ENCODE data around the gene FANCD2. TPM values are rescaled to one million over a fixed set of nuclear protein-coding genes. Genes with fewer than 3 reads are reported as not detected.

FANCD2 gene
- total RNA-seq, 1 donor: 6.2 TPM

GRCh38 chr3:10145685-10146084, 119.4 kb downstream of the FANCD2 start:
- Histone ChIP-seq H3K36me3 (ENCODE audit: insufficient read depth, low read length) (peaks cover 40% of the 10 kb centered on the region), H3K9me3 (ENCODE audit: low read depth, low read length) (no peaks in the 10 kb centered on the region), H3K27ac (ENCODE audit: low read depth, low read length) (no peak overlapping the region), H3K27me3 (ENCODE audit: insufficient read depth, low read length) (no peaks in the 10 kb centered on the region), H3K79me2 (ENCODE audit: insufficient read depth, low read length) (peaks cover 60% of the 10 kb centered on the region), H3K4me3 (ENCODE audit: insufficient read depth, low read length) (no peak overlapping the region), H4K20me1 (ENCODE audit: insufficient read depth, low read length) (peaks cover 28% of the 10 kb centered on the region), H3K4me2 (ENCODE audit: insufficient read depth, low read length) (no peak overlapping the region), H3K4me1 (ENCODE audit: insufficient read depth, low read length) (peaks cover 12% of the 10 kb centered on the region), H2AFZ (ENCODE audit: low read length) (no peak overlapping the region)
- DNase-seq (ENCODE audit: insufficient read length, low spot score, missing footprints): no peak
- TF ChIP-seq CTCF (IDR thresholded peaks at IDR 0.05; ENCODE audit: extremely low read depth, low read depth, low read length): no peak

GRCh38 chr3:10149226-10149625, 123.0 kb downstream of the FANCD2 start:
- no peak overlapping the region for H3K4me3 ChIP-seq (ENCODE audit: insufficient read depth, low read length)
- no peaks in the 10 kb centered on the region for H3K27me3 ChIP-seq (ENCODE audit: insufficient read depth, low read length)
- H3K79me2 ChIP-seq (ENCODE audit: insufficient read depth, low read length): peaks cover 38% of the 10 kb centered on the region
- no peak for TF ChIP-seq CTCF (IDR thresholded peaks at IDR 0.05; ENCODE audit: extremely low read depth, low read depth, low read length)
- H3K4me1 ChIP-seq (ENCODE audit: insufficient read depth, low read length): no peaks in the 10 kb centered on the region
- no peak overlapping the region for H3K4me2 ChIP-seq (ENCODE audit: insufficient read depth, low read length)
- no peak for DNase-seq (ENCODE audit: insufficient read length, low spot score, missing footprints)
- no peaks in the 10 kb centered on the region for H3K9me3 ChIP-seq (ENCODE audit: low read depth, low read length)
- no peak overlapping the region for H3K27ac ChIP-seq (ENCODE audit: low read depth, low read length)
- peaks cover 19% of the 10 kb centered on the region for H4K20me1 ChIP-seq (ENCODE audit: insufficient read depth, low read length)
- H2AFZ ChIP-seq (ENCODE audit: low read length): no peak overlapping the region
- H3K36me3 ChIP-seq (ENCODE audit: insufficient read depth, low read length): peaks cover 55% of the 10 kb centered on the region

- Histone ChIP-seq H3K79me2 (ENCODE audit: insufficient read depth, low read length) (peaks cover 22% of the 10 kb centered on the region), H3K27ac (ENCODE audit: low read depth, low read length) (no peak overlapping the region), H3K4me3 (ENCODE audit: insufficient read depth, low read length) (no peak overlapping the region), H3K9me3 (ENCODE audit: low read depth, low read length) (no peaks in the 10 kb centered on the region), H4K20me1 (ENCODE audit: insufficient read depth, low read length) (peaks cover 13% of the 10 kb centered on the region), H3K4me1 (ENCODE audit: insufficient read depth, low read length) (no peaks in the 10 kb centered on the region), H3K27me3 (ENCODE audit: insufficient read depth, low read length) (no peaks in the 10 kb centered on the region), H3K4me2 (ENCODE audit: insufficient read depth, low read length) (no peak overlapping the region), H3K36me3 (ENCODE audit: insufficient read depth, low read length) (peaks cover 53% of the 10 kb centered on the region), H2AFZ (ENCODE audit: low read length) (no peak overlapping the region)
- TF ChIP-seq CTCF (IDR thresholded peaks at IDR 0.05; ENCODE audit: extremely low read depth, low read depth, low read length): no peak
- DNase-seq (ENCODE audit: insufficient read length, low spot score, missing footprints): no peak
Measured at GRCh38 chr3:10150987-10151386, 124.8 kb downstream of the FANCD2 start.

Small RNA genes within 50 kb of the gene (small RNA-seq; reads per million reads assigned to genes)
- gene CYCSP10 (not detected), gene RNU6-670P (not detected)

Other genes with a start within 250 kb of the FANCD2 start
- 88.4 and 102 TPM in 2 replicates for gene TADA3, start 234.0 kb upstream of the FANCD2 start, total RNA-seq
- 203 and 222 TPM in 2 replicates for gene ARPC4, start 233.4 kb upstream of the FANCD2 start, total RNA-seq
- gene TTLL3, start 216.2 kb upstream of the FANCD2 start, total RNA-seq: 31.1 and 33.9 TPM in 2 replicates
- gene RPUSD3, start 182.4 kb upstream of the FANCD2 start, total RNA-seq: 18.6 and 19.2 TPM in 2 replicates
- not detected in 2 replicates for gene CIDEC, start 146.2 kb upstream of the FANCD2 start, total RNA-seq
- gene JAGN1, start 135.8 kb upstream of the FANCD2 start, total RNA-seq: 21.8 and 26.1 TPM in 2 replicates
- gene IL17RE, start 123.6 kb upstream of the FANCD2 start, total RNA-seq: 0.29 and 0.72 TPM in 2 replicates
- gene IL17RC, start 109.3 kb upstream of the FANCD2 start, total RNA-seq: 42.1 and 47.0 TPM in 2 replicates
- 7.6 and 10.3 TPM in 2 replicates for gene CRELD1, start 92.6 kb upstream of the FANCD2 start, total RNA-seq
- gene PRRT3, start 74.0 kb upstream of the FANCD2 start, total RNA-seq: 3.5 and 4.3 TPM in 2 replicates
- gene EMC3, start 39.6 kb upstream of the FANCD2 start, total RNA-seq: 55.7 and 58.3 TPM in 2 replicates
- gene FANCD2OS, start 81.8 kb downstream of the FANCD2 start, total RNA-seq: not detected in 2 replicates
- 113 and 114 TPM in 2 replicates for gene BRK1, start 89.2 kb downstream of the FANCD2 start, total RNA-seq
- 33.9 and 36.9 TPM in 2 replicates for gene VHL, start 115.3 kb downstream of the FANCD2 start, total RNA-seq
- gene IRAK2, start 138.5 kb downstream of the FANCD2 start, total RNA-seq: 3.2 and 4.0 TPM in 2 replicates
- 19.2 and 20.0 TPM in 2 replicates for gene TATDN2, start 222.0 kb downstream of the FANCD2 start, total RNA-seq